Peyer's patch (tissue), 4 donors: ENCODE measurements around the gene ISY1. TPM values are rescaled to one million over a fixed set of nuclear protein-coding genes. Genes with fewer than 3 reads are reported as not detected.

Experiments used
- DNase-seq, 3 donors: peaks; one replicate each; pipeline ENCODE4 v3.0.0-alpha.2; 2017 to 2019
- H3K27ac ChIP-seq, 4 donors: fragments of 200-600 bp; sonication (generic); one replicate each; pipeline ENCODE4 v1.5.1; 2016 to 2019
- H3K27me3 ChIP-seq, 2 donors: fragments of 200-600 bp; sonication (generic); one replicate each; pipeline ENCODE4 v1.5.1; 2019
- H3K36me3 ChIP-seq, 3 donors: fragments of 200-600 bp; sonication (generic); one replicate each; pipeline ENCODE4 v1.5.1; 2016 to 2019
- H3K4me1 ChIP-seq, 4 donors: fragments of 200-600 bp; sonication (generic); one replicate each; pipeline ENCODE4 v1.5.1; 2016 to 2019
- H3K4me3 ChIP-seq, 4 donors: fragments of 200-600 bp; sonication (generic); 1 replicate in 3 of 4; 2 replicates in 1 of 4; pipeline ENCODE4 v1.5.1; 2016 to 2019; ENCODE audit warnings: mild to moderate bottlenecking in 1 of 4
- H3K9me3 ChIP-seq, 4 donors: fragments of 200-600 bp; sonication (generic); one replicate each; pipeline ENCODE4 v1.5.1; 2016 to 2019; ENCODE audit warnings: mild to moderate bottlenecking in 1 of 4
- CTCF ChIP-seq, 6 experiments: fragments of 450-650 bp in 4 of 6; fragments of 200-600 bp in 2 of 6; sonication (generic) in 1 of 6; IDR thresholded peaks; one replicate each; pipeline ENCODE4 v1.5.1; 2017 to 2019; ENCODE audit warnings: antibody characterized with exemption in 6 of 6, mild to moderate bottlenecking in 3 of 6, moderate library complexity in 1 of 6
- POLR2A ChIP-seq, 2 donors: fragments of 450-650 bp; IDR thresholded peaks; one replicate each; pipeline ENCODE4 v1.5.1; 2017; ENCODE audit warnings: antibody characterized with exemption in 2 of 2, mild to moderate bottlenecking in 2 of 2, moderate library complexity in 2 of 2
- total RNA-seq, 4 donors: library from RNA; depleted of rRNA; stranded (reverse); fragments of >200 nt; gene quantifications; one replicate each; pipeline ENCODE4 v1.1.0, GENCODE V29; 2016

ISY1 gene
- total RNA-seq, 4 donors from 2014 or later: 11.1 to 24.9 (median 18.2) TPM

GRCh38 chr3:129132097-129132866 lies 28.6 kb downstream of the ISY1 start:
- H3K9me3 ChIP-seq: no peaks in the 10 kb centered on the region
- H3K27me3 ChIP-seq: no peaks in the 10 kb centered on the region
- no peak overlapping the region for H3K4me3 ChIP-seq
- H3K27ac ChIP-seq: no peak overlapping the region
- peaks cover 0 to 94% (median 0%) of the 10 kb centered on the region in 3 donors for H3K36me3 ChIP-seq
- no peak for DNase-seq
- H3K4me1 ChIP-seq: no peaks in the 10 kb centered on the region
- no peak for TF ChIP-seq POLR2A (IDR thresholded peaks at IDR 0.05)
- no peak for TF ChIP-seq CTCF (IDR thresholded peaks at IDR 0.05)

- TF ChIP-seq CTCF (IDR thresholded peaks at IDR 0.05) (no peak), POLR2A (IDR thresholded peaks at IDR 0.05) (no peak)
- no peak for DNase-seq
- Histone ChIP-seq H3K9me3 (no peaks in the 10 kb centered on the region), H3K27ac (no peak overlapping the region), H3K27me3 (no peaks in the 10 kb centered on the region), H3K36me3 (peaks cover 0 to 87% (median 0%) of the 10 kb centered on the region in 3 donors), H3K4me1 (no peaks in the 10 kb centered on the region), H3K4me3 (no peak overlapping the region)
These were observed 29.3 kb downstream of the ISY1 start for GRCh38 chr3:129131465-129132088.

GRCh38 chr3:129130291-129130813 lies 30.5 kb downstream of the ISY1 start:
- no peak for TF ChIP-seq POLR2A (IDR thresholded peaks at IDR 0.05)
- no peak for TF ChIP-seq CTCF (IDR thresholded peaks at IDR 0.05)
- no peaks in the 10 kb centered on the region for H3K4me1 ChIP-seq
- no peaks in the 10 kb centered on the region for H3K27me3 ChIP-seq
- no peak overlapping the region for H3K4me3 ChIP-seq
- peaks cover 0 to 75% (median 0%) of the 10 kb centered on the region in 3 donors for H3K36me3 ChIP-seq
- H3K27ac ChIP-seq: no peak overlapping the region
- no peaks in the 10 kb centered on the region for H3K9me3 ChIP-seq
- no peak for DNase-seq

- TF ChIP-seq POLR2A (IDR thresholded peaks at IDR 0.05) (no peak), CTCF (IDR thresholded peaks at IDR 0.05) (no peak)
- Histone ChIP-seq H3K27me3 (no peaks in the 10 kb centered on the region), H3K4me3 (no peak overlapping the region), H3K27ac (no peak overlapping the region), H3K4me1 (peaks cover 0 to under 1% (median under 1%) of the 10 kb centered on the region in 4 donors), H3K9me3 (no peaks in the 10 kb centered on the region), H3K36me3 (peaks cover 0 to 57% (median 0%) of the 10 kb centered on the region in 3 donors)
- no peak for DNase-seq
These were observed 32.3 kb downstream of the ISY1 start for GRCh38 chr3:129128357-129129155.

- TF ChIP-seq POLR2A (IDR thresholded peaks at IDR 0.05): no peak
- TF ChIP-seq CTCF (IDR thresholded peaks at IDR 0.05): no peak
- H3K9me3 ChIP-seq: no peaks in the 10 kb centered on the region
- H3K27me3 ChIP-seq: no peaks in the 10 kb centered on the region
- no peak for DNase-seq
- H3K36me3 ChIP-seq: peaks cover 0 to 40% (median 0%) of the 10 kb centered on the region in 3 donors
- no peak overlapping the region for H3K27ac ChIP-seq
- H3K4me1 ChIP-seq: peaks cover 0 to 15% (median 7%) of the 10 kb centered on the region in 4 donors
- no peak overlapping the region for H3K4me3 ChIP-seq
These were observed 34.1 kb downstream of the ISY1 start for GRCh38 chr3:129126726-129127280.
